ENCODE measurements around the gene LMO7.

DNA sequence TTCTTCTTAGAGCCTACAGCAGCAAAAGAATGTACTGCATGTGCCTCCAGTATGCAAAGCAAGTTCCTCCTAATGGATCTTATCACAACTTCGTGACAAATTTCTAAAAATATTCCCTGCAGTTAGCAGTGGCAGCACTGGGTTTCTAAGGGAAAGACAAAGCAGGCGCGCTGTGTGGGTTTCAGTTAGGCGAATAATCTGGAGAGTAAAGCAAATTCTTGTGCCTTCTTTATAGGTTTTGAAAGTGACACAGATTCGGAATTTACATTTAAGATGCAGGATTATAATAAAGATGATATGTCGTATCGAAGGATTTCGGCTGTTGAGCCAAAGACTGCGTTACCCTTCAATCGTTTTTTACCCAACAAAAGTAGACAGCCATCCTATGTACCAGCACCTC lies 167.9 kb downstream of the LMO7 start:
- TF ChIP-seq POLR2AphosphoS5 (IDR thresholded peaks at IDR 0.05; ENCODE audit: low read depth, low read length) = no peak
- TF ChIP-seq POLR2A (IDR thresholded peaks at IDR 0.05; ENCODE audit: low read depth, low read length) = no peak

All from GM12892 (cell line).